Activated B cell treated with CpG ODN at 0.5 μM for 24 hours (primary cell): ENCODE data around the gene ARL4A. TPM values are rescaled to one million over a fixed set of nuclear protein-coding genes. Genes with fewer than 3 reads are reported as not detected.

Experiments used
- ATAC-seq: fragments of 200-7000 bp; cut with Tn5 transposase; one replicate; pipeline ENCODE4 v1.10.0; 2021; ENCODE audit warnings: low read depth, mild to moderate bottlenecking, moderate library complexity
- CTCF ChIA-PET: fragments of 350-600 bp; sonication (Branson Sonifier 250); formaldehyde crosslinking; loops from one replicate; lab custom pipeline; 2021; ENCODE audit warnings: antibody characterized with exemption; lab: Charles Lee
- POLR2A ChIA-PET: fragments of 350-600 bp; sonication (Branson Sonifier 250); formaldehyde crosslinking; loops from one replicate; lab custom pipeline; 2021; ENCODE audit warnings: antibody characterized with exemption; lab: Charles Lee
- DNase-seq: peaks from one replicate; pipeline ENCODE4 v3.0.0; 2022
- H3K27ac Mint-ChIP-seq: one replicate; pipeline ENCODE4 v1.8.0; 2020; ENCODE audit warnings: mixed read lengths
- H3K27me3 Mint-ChIP-seq: one replicate; pipeline ENCODE4 v1.8.0; 2021; ENCODE audit warnings: mixed read lengths
- H3K36me3 Mint-ChIP-seq: one replicate; pipeline ENCODE4 v1.8.0; 2021; ENCODE audit warnings: low read depth, mixed read lengths
- H3K4me1 Mint-ChIP-seq: one replicate; pipeline ENCODE4 v1.8.0; 2021; ENCODE audit warnings: mixed read lengths
- H3K4me3 Mint-ChIP-seq: one replicate; pipeline ENCODE4 v1.8.0; 2020; ENCODE audit warnings: mild to moderate bottlenecking, mixed read lengths
- H3K9me3 Mint-ChIP-seq: one replicate; pipeline ENCODE4 v1.8.0; 2020; ENCODE audit warnings: mixed read lengths
- CTCF ChIP-seq: fragments of 200-600 bp; IDR thresholded peaks from one replicate; pipeline ENCODE4 v1.8.0; 2022; ENCODE audit warnings: antibody characterized with exemption, mild to moderate bottlenecking
- intact Hi-C: fragments of 100-400 bp; cut with micrococcal nuclease; formaldehyde crosslinking; loops from one replicate; pipeline ENCODE4 v1.15.1; 2024
- total RNA-seq: library from RNA; stranded (reverse); gene quantifications from 2 replicates; pipeline ENCODE4 v1.2.3, GENCODE V29; 2022

ARL4A gene
- total RNA-seq, 1 donor from 2014 or later: 11.9 TPM

- Mint-ChIP-seq H3K4me3 (no peak overlapping the region), H3K36me3 (no peaks in the 10 kb centered on the region), H3K4me1 (peaks cover 4% of the 10 kb centered on the region), H3K9me3 (no peaks in the 10 kb centered on the region), H3K27ac (no peak overlapping the region), H3K27me3 (peaks cover 4% of the 10 kb centered on the region)
- DNase-seq (no peak), ATAC-seq (no peak)
- CTCF ChIA-PET: no interaction called here
- TF ChIP-seq CTCF: no peak
- intact Hi-C loops: no loop called here
- POLR2A ChIA-PET: no interaction called here
These were observed 48.5 kb downstream of the ARL4A start for GRCh38 chr7:12735923-12736322.

GRCh38 chr7:12737373-12737772, 49.9 kb downstream of the ARL4A start:
- ATAC-seq (no peak), DNase-seq (no peak)
- Mint-ChIP-seq H3K27me3 (peaks cover 4% of the 10 kb centered on the region), H3K4me1 (peaks cover 3% of the 10 kb centered on the region), H3K4me3 (no peak overlapping the region), H3K36me3 (no peaks in the 10 kb centered on the region), H3K9me3 (no peaks in the 10 kb centered on the region), H3K27ac (no peak overlapping the region)
- CTCF ChIA-PET: no interaction called here
- intact Hi-C loops: no loop called here
- POLR2A ChIA-PET: no interaction called here
- TF ChIP-seq CTCF: no peak

- ATAC-seq (no peak), DNase-seq (no peak)
- no peaks in the 10 kb centered on the region for H3K9me3 Mint-ChIP-seq
- H3K4me3 Mint-ChIP-seq: no peak overlapping the region
- POLR2A ChIA-PET: no interaction called here
- no peaks in the 10 kb centered on the region for H3K36me3 Mint-ChIP-seq
- intact Hi-C loops: no loop called here
- CTCF ChIA-PET: no interaction called here
- H3K27ac Mint-ChIP-seq: no peak overlapping the region
- no peak for TF ChIP-seq CTCF
- peaks cover 4% of the 10 kb centered on the region for H3K27me3 Mint-ChIP-seq
- H3K4me1 Mint-ChIP-seq: peaks cover 3% of the 10 kb centered on the region
These were observed 50.4 kb downstream of the ARL4A start for GRCh38 chr7:12737836-12738235.

GRCh38 chr7:12738665-12739064, 51.2 kb downstream of the ARL4A start:
- Mint-ChIP-seq H3K27me3 (peaks cover 4% of the 10 kb centered on the region), H3K27ac (no peak overlapping the region), H3K9me3 (no peaks in the 10 kb centered on the region), H3K4me3 (no peak overlapping the region), H3K36me3 (no peaks in the 10 kb centered on the region), H3K4me1 (peaks cover 3% of the 10 kb centered on the region)
- DNase-seq (no peak), ATAC-seq (no peak)
- POLR2A ChIA-PET: no interaction called here
- CTCF ChIA-PET: no interaction called here
- intact Hi-C loops: no loop called here
- TF ChIP-seq CTCF: no peak

Other genes with a start within 250 kb of the ARL4A start
- gene SCIN, start 116.9 kb upstream of the ARL4A start, total RNA-seq: 0.05 TPM in 1 of 2 replicates, not detected in the other